B cell (primary cell): ENCODE measurements around the gene C19orf47. TPM values are rescaled to one million over a fixed set of nuclear protein-coding genes. Genes with fewer than 3 reads are reported as not detected.

Experiments used
- ATAC-seq: fragments of 200-7000 bp; cut with Tn5 transposase; one replicate; pipeline ENCODE4 v1.10.0; 2021; ENCODE audit warnings: low read depth, mild to moderate bottlenecking, moderate number of reproducible peaks, moderate library complexity
- CTCF ChIA-PET: fragments of 350-600 bp; sonication (Branson Sonifier 250); formaldehyde crosslinking; loops from one replicate; lab custom pipeline; 2021; ENCODE audit warnings: antibody characterized with exemption, inconsistent platforms; lab: Charles Lee
- POLR2A ChIA-PET: fragments of 350-600 bp; sonication (Branson Sonifier 250); formaldehyde crosslinking; loops from one replicate; lab custom pipeline; 2021; ENCODE audit warnings: antibody characterized with exemption; lab: Charles Lee
- DNase-seq: peaks from one replicate; pipeline ENCODE4 v3.0.0; 2013
- H2AFZ ChIP-seq: 2 replicates; pipeline ENCODE4 v1.6.1; 2012; ENCODE audit warnings: mild to moderate bottlenecking, low read depth, low read length; ENCODE audit not compliant: insufficient read depth, poor library complexity, severe bottlenecking
- H3K27ac ChIP-seq, 2 donors: 1 replicate in 1 of 2; 2 replicates in 1 of 2; pipeline ENCODE4 v1.5.1; 2012 to 2013; ENCODE audit warnings: low read length in 2 of 2, mild to moderate bottlenecking in 2 of 2, moderate library complexity in 1 of 2
- H3K27me3 ChIP-seq, 4 experiments: fragments of 200-600 bp in 1 of 4; sonication (generic) in 1 of 4; replicated peaks in 1 of 4; 1 replicate in 2 of 4; 2 replicates in 2 of 4; pipeline versions ENCODE4 v1.6.1 to v1.7.0; 2013 to 2016; ENCODE audit warnings: low read length in 3 of 4, mild to moderate bottlenecking in 2 of 4, mixed read lengths in 1 of 4, moderate library complexity in 1 of 4; ENCODE audit not compliant: insufficient read depth in 4 of 4, control insufficient read depth in 3 of 4; ENCODE audit errors: control extremely low read depth in 1 of 4
- H3K36me3 ChIP-seq, 2 experiments: replicated peaks in 1 of 2; 1 replicate in 1 of 2; 2 replicates in 1 of 2; pipeline versions ENCODE4 v1.6.1 to v1.7.1; 2013; ENCODE audit warnings: low read length in 1 of 2; ENCODE audit not compliant: insufficient read depth in 2 of 2, control insufficient read depth in 1 of 2; ENCODE audit errors: control extremely low read depth in 1 of 2, extremely low read depth in 1 of 2
- H3K4me1 ChIP-seq, 2 donors: fragments of 200-600 bp in 1 of 2; sonication (generic) in 1 of 2; 1 replicate in 1 of 2; 2 replicates in 1 of 2; pipeline versions ENCODE4 v1.5.1 to v1.6.1; 2013 to 2017; ENCODE audit warnings: low read length in 2 of 2; ENCODE audit not compliant: control insufficient read depth in 2 of 2, insufficient read depth in 2 of 2
- H3K4me2 ChIP-seq: replicated peaks from 2 replicates; pipeline ENCODE3; 2012; ENCODE audit warnings: mild to moderate bottlenecking, low read depth, low read length; ENCODE audit not compliant: poor library complexity, severe bottlenecking
- H3K4me3 ChIP-seq, 5 experiments: fragments of 200-600 bp in 1 of 5; sonication (generic) in 1 of 5; 1 replicate in 3 of 5; 2 replicates in 2 of 5; pipeline versions ENCODE4 v1.5.1 to v1.7.0; 2011 to 2016; ENCODE audit warnings: low read length in 4 of 5, mild to moderate bottlenecking in 4 of 5, low read depth in 2 of 5, control low read depth in 1 of 5, moderate library complexity in 1 of 5; ENCODE audit not compliant: insufficient read depth in 1 of 5; ENCODE audit errors: control extremely low read depth in 1 of 5, extremely low read depth in 1 of 5
- H3K79me2 ChIP-seq: fragments of 200-600 bp; sonication (generic); one replicate; pipeline ENCODE4 v1.6.0; 2016; ENCODE audit warnings: low read length; ENCODE audit not compliant: control insufficient read depth, insufficient read depth
- H3K9ac ChIP-seq: fragments of 200-600 bp; sonication (generic); 2 replicates; pipeline ENCODE4 v1.6.1; 2017; ENCODE audit warnings: mild to moderate bottlenecking, low read length, moderate library complexity
- H3K9me3 ChIP-seq, 3 donors: one replicate each; pipeline versions ENCODE4 v1.6.1 to v1.7.1; 2013; ENCODE audit warnings: low read length in 2 of 3; ENCODE audit not compliant: control insufficient read depth in 2 of 3, insufficient read depth in 1 of 3; ENCODE audit errors: control extremely low read depth in 1 of 3
- H4K20me1 ChIP-seq: 2 replicates; pipeline ENCODE4 v1.6.0; 2012; ENCODE audit warnings: mild to moderate bottlenecking, low read length; ENCODE audit not compliant: insufficient read depth, control insufficient read depth, poor library complexity, severe bottlenecking
- H3K27ac Mint-ChIP-seq: one replicate; pipeline ENCODE4 v1.8.0; 2021; ENCODE audit warnings: mixed read lengths
- H3K27me3 Mint-ChIP-seq: one replicate; pipeline ENCODE4 v1.8.0; 2021; ENCODE audit warnings: mixed read lengths
- H3K4me1 Mint-ChIP-seq: one replicate; pipeline ENCODE4 v1.8.0; 2021; ENCODE audit warnings: mixed read lengths
- H3K4me3 Mint-ChIP-seq: one replicate; pipeline ENCODE4 v1.8.0; 2021; ENCODE audit warnings: mixed read lengths
- H3K9me3 Mint-ChIP-seq: one replicate; pipeline ENCODE4 v1.8.0; 2022; ENCODE audit warnings: mixed read lengths; ENCODE audit not compliant: insufficient read depth
- EZH2 ChIP-seq: IDR thresholded peaks from 2 replicates; pipeline ENCODE4 v1.6.1; 2012; ENCODE audit warnings: borderline replicate concordance, low read depth, mild to moderate bottlenecking, moderate library complexity, low read length; ENCODE audit not compliant: insufficient read depth, poor library complexity, severe bottlenecking
- WGBS: methylation state at CpG from one replicate; pipeline ENCODE4 v1.1.5; 2013; ENCODE audit warnings: missing lambda C conversion rate; ENCODE audit not compliant: insufficient coverage; 5-methylcytosine and 5-hydroxymethylcytosine counted together
- intact Hi-C: fragments of 100-400 bp; cut with micrococcal nuclease; formaldehyde crosslinking; loops from one replicate; pipeline ENCODE4 v1.10.0; 2022
- polyA plus RNA-seq: library from polyadenylated mRNA; depleted of rRNA; stranded (reverse); fragments of >200 nt; gene quantifications from 2 replicates; pipeline ENCODE4 v1.2.3, GENCODE V29; 2012
- total RNA-seq, 2 donors: library from RNA; stranded (reverse); fragments of 120-200 nt in 1 of 2; gene quantifications; 1 replicate in 1 of 2; 2 replicates in 1 of 2; pipeline versions ENCODE4 v1.2.3 to v1.2.4, GENCODE V29; 2013 to 2022
- TF ChIP-seq, protein P1 (sequence below): fragments of 200-600 bp; IDR thresholded peaks from one replicate; pipeline ENCODE4 v1.8.0; 2022; ENCODE audit warnings: antibody characterized with exemption, mild to moderate bottlenecking

The C19orf47 gene
- total and polyA plus RNA-seq, 2 donors (not counting 1 experiment from before 2014, with no cell fraction given): 12.7 to 16.7 TPM

DNA sequence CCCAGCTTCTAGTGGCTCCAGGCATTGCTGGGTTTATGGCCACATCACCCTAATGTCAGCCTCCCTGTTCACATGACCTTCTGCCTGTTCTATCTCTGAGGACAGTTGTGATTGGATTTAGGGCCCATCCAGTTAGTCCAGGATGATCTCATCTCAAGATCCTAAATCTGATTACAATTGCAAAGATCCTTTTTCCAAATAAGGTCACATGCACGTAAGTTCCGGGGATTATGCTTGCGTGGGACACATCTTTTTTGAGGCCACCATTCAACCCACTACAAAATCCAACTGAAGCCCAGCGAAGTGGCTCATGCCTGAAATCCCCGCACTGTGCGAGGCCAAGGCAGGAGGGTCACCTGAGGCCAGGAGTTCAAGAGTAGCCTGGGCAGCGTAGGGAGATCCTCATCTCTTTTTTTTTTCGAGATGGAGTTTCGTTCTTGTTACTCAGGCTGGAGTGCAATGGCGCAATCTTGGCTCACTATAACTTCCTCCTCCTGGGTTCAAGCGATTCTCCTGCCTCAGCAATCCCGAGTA, 12.6 kb upstream of the C19orf47 start:
- no peak overlapping the region for H3K27ac ChIP-seq
- H3K27ac Mint-ChIP-seq: no peak overlapping the region
- H3K4me1 Mint-ChIP-seq: peaks cover 43% of the 10 kb centered on the region
- H3K27me3 Mint-ChIP-seq: no peaks in the 10 kb centered on the region
- H3K79me2 ChIP-seq: peaks cover 9% of the 10 kb centered on the region
- ChIA-PET POLR2A (no interaction called here), CTCF (no interaction called here)
- TF ChIP-seq, protein P1, sequence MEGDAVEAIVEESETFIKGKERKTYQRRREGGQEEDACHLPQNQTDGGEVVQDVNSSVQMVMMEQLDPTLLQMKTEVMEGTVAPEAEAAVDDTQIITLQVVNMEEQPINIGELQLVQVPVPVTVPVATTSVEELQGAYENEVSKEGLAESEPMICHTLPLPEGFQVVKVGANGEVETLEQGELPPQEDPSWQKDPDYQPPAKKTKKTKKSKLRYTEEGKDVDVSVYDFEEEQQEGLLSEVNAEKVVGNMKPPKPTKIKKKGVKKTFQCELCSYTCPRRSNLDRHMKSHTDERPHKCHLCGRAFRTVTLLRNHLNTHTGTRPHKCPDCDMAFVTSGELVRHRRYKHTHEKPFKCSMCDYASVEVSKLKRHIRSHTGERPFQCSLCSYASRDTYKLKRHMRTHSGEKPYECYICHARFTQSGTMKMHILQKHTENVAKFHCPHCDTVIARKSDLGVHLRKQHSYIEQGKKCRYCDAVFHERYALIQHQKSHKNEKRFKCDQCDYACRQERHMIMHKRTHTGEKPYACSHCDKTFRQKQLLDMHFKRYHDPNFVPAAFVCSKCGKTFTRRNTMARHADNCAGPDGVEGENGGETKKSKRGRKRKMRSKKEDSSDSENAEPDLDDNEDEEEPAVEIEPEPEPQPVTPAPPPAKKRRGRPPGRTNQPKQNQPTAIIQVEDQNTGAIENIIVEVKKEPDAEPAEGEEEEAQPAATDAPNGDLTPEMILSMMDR: no peak
- no peak for TF ChIP-seq EZH2
- H3K4me3 Mint-ChIP-seq: no peak overlapping the region
- DNase-seq: no peak
- peaks cover 10 to 23% of the 10 kb centered on the region in 2 donors for H3K4me1 ChIP-seq
- ATAC-seq: no peak
- H3K27me3 ChIP-seq: no peaks in the 10 kb centered on the region
- peaks cover 0 to 3% (median 0%) of the 10 kb centered on the region in 3 donors for H3K9me3 ChIP-seq
- H3K4me3 ChIP-seq: no peak overlapping the region
- H2AFZ ChIP-seq: no peak overlapping the region
- H3K9ac ChIP-seq: no peak overlapping the region
- H3K36me3 ChIP-seq: no peaks in the 10 kb centered on the region
- intact Hi-C loops: no loop called here
- H3K4me2 ChIP-seq: no peak overlapping the region
- H4K20me1 ChIP-seq: peaks cover 37% of the 10 kb centered on the region
- H3K9me3 Mint-ChIP-seq: no peaks in the 10 kb centered on the region
- 95% methylated on average over 7 of the region's 12 CpGs for WGBS

DNA sequence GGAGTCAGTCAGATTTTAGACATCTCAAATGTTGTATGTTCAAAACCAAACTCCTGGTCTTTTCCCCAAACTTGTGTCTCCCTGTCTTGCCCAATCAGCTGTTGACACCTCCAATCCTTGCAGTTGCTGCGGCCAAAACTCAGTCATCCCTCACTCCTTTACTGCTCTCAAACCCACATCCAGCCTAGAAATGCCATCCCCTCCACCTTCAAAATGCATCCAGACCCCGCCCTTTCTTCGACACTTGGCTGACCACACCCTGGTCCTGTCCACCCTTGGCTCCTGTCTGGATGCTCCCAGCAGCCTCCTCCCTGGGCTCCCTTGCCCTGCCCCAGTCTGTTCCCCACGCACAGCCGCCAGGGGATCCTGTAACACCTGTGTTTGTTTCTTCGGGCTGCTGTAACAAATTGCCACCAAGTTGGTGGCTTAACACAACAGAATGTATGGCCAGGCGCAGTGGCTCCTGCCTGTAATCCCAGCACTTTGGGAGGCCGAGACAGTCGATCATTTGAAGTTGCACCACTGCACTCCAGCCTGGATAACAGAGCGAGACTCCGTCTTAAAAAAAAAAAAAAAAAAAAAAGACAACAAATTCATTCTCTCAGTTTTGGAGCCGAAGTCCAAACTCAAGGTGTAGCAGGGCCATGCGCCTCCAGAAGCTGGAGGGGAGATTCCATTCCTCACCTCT, 12.0 kb upstream of the C19orf47 start:
- no peak overlapping the region for H3K27ac Mint-ChIP-seq
- intact Hi-C loops: no loop called here
- Histone ChIP-seq H2AFZ (no peak overlapping the region), H3K79me2 (peaks cover 15% of the 10 kb centered on the region), H3K27me3 (no peaks in the 10 kb centered on the region), H3K27ac (no peak overlapping the region), H3K4me1 (peaks cover 7 to 19% of the 10 kb centered on the region in 2 donors), H3K9me3 (no peaks in the 10 kb centered on the region), H3K9ac (no peak overlapping the region), H3K36me3 (no peaks in the 10 kb centered on the region), H4K20me1 (peaks cover 44% of the 10 kb centered on the region), H3K4me2 (no peak overlapping the region), H3K4me3 (no peak overlapping the region)
- ATAC-seq: no peak
- WGBS: 97% methylated on average over 12 of the region's 13 CpGs
- H3K4me1 Mint-ChIP-seq: peaks cover 39% of the 10 kb centered on the region
- no peak for DNase-seq
- no peaks in the 10 kb centered on the region for H3K9me3 Mint-ChIP-seq
- CTCF ChIA-PET: no interaction called here
- no peak overlapping the region for H3K4me3 Mint-ChIP-seq
- no peaks in the 10 kb centered on the region for H3K27me3 Mint-ChIP-seq
- POLR2A ChIA-PET: no interaction called here
- no peak for TF ChIP-seq EZH2
- TF ChIP-seq, protein P1: no peak
